ENCODE data around the gene DNAJC18. TPM values are rescaled to one million over a fixed set of nuclear protein-coding genes. Genes with fewer than 3 reads are reported as not detected.

The DNAJC18 gene
- total and polyA plus RNA-seq, 12 donors: 4.9 to 16.2 (median 8.8) TPM

DNA sequence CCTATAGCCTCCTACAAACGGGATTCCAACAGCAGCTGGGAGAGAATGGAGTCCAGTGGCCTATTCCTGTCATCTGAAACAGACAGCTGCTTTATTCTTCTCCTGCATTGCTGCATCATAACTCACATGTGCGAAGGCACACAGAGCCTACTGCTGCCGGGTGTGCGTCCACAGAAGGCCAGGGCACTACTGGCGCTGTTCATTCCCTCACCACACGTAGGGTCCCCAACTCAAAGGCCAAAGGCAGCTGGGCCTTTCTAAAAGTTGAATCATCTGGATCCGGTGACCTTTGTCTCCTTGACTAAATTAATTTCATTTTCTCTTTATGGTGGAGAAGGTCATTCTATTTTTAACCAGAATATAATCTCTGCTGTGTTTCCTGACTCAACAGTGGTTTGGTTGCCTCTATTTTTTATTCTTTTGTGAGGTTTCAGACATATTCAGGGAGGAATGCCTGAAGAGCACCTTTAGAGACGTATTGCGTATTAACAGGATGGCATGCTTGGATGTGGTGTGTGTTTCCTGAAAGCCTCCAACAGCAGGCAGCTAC is 24.7 kb downstream of the DNAJC18 start:
- intact Hi-C loops (cut with DNase I): no loop called here
- Histone ChIP-seq H3K4me3 (no peak overlapping the region), H3K4me1 (replicated peaks in 1 of 2) (peaks cover 21 to 39% of the 10 kb centered on the region in 2 donors), H3K27ac (peak overlapping the region; percentile 17 to 87 (median 62)), H3K9me3 (replicated peaks in 1 of 3) (no peaks in the 10 kb centered on the region), H3K36me3 (replicated peaks in 1 of 2) (peaks cover 0 to 11% of the 10 kb centered on the region in 2 donors), H3K27me3 (no peaks in the 10 kb centered on the region)
- TF ChIP-seq, protein P1, sequence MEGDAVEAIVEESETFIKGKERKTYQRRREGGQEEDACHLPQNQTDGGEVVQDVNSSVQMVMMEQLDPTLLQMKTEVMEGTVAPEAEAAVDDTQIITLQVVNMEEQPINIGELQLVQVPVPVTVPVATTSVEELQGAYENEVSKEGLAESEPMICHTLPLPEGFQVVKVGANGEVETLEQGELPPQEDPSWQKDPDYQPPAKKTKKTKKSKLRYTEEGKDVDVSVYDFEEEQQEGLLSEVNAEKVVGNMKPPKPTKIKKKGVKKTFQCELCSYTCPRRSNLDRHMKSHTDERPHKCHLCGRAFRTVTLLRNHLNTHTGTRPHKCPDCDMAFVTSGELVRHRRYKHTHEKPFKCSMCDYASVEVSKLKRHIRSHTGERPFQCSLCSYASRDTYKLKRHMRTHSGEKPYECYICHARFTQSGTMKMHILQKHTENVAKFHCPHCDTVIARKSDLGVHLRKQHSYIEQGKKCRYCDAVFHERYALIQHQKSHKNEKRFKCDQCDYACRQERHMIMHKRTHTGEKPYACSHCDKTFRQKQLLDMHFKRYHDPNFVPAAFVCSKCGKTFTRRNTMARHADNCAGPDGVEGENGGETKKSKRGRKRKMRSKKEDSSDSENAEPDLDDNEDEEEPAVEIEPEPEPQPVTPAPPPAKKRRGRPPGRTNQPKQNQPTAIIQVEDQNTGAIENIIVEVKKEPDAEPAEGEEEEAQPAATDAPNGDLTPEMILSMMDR (IDR thresholded peaks at IDR 0.05): peak in 2 of 6 experiments; percentile 19 to 36
- TF ChIP-seq POLR2A (IDR thresholded peaks at IDR 0.05): peak in 1 of 2 donors; percentile 45
- peak; percentile 42 to 78 (median 67) for DNase-seq
- WGBS, 4 donors: 29 to 47% (median 39%) methylated on average over 9 of the region's 9 CpGs

DNA sequence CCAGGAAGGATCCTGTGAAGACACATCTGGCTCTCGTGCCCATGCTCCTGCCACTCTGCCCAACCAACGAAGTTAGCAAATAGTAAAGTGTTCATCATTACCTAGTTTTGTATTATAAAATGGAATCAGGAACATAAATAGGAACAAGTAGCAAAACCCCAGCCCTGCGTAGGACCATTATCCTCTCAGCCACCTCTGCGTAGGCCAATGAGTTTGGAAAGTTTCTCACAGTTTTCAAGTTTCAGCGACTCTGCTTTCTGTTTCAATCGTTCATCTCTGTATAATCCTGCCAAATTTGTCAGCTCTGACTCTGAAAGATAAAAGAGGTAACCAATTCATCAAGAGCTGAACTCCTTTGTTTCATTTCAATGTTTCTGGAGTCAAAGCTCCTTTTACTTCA is 25.4 kb downstream of the DNAJC18 start:
- no peak for TF ChIP-seq POLR2A (IDR thresholded peaks at IDR 0.05)
- WGBS, 4 donors: 70 to 77% (median 74%) methylated on average over 6 of the region's 6 CpGs
- H3K36me3 ChIP-seq (replicated peaks in 1 of 2): peaks cover 0 to 4% of the 10 kb centered on the region in 2 donors
- intact Hi-C loops (cut with DNase I): no loop called here
- H3K4me1 ChIP-seq (replicated peaks in 1 of 2): peaks cover 21 to 39% of the 10 kb centered on the region in 2 donors
- no peak overlapping the region for H3K4me3 ChIP-seq
- H3K27ac ChIP-seq: peak overlapping the region in 4 of 5 donors; percentile 4 to 82 (median 60)
- no peaks in the 10 kb centered on the region for H3K9me3 ChIP-seq (replicated peaks in 1 of 3)
- no peak for DNase-seq
- H3K27me3 ChIP-seq: no peaks in the 10 kb centered on the region

DNA sequence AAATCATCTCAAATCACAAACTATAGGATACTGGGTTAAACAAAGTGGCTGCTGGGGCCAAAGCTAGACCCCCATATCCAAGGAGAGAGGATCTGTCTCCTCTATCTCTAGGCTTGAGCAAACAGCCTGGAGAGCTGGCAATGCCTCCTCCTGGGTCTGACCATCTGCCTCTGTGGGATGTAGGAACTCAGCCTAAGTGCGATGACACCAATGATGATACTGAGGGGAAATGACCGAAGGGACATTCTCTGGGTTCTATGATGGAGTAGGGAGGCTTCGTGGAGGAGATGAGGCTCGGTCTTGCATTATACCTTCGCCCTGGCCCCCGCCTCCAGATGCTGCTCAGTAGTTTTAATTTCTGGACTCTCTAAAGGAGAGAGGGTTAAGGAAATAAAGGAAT is 26.2 kb downstream of the DNAJC18 start:
- no peak overlapping the region for H3K4me3 ChIP-seq
- DNase-seq: peak in 1 of 7 donors; percentile 10
- H3K4me1 ChIP-seq (replicated peaks in 1 of 2): peaks cover 21 to 39% of the 10 kb centered on the region in 2 donors
- no peak overlapping the region for H3K27ac ChIP-seq
- TF ChIP-seq, protein P1 (IDR thresholded peaks at IDR 0.05): no peak
- TF ChIP-seq POLR2A (IDR thresholded peaks at IDR 0.05): no peak
- H3K36me3 ChIP-seq (replicated peaks in 1 of 2): no peaks in the 10 kb centered on the region
- intact Hi-C loops (cut with DNase I): no loop called here
- no peaks in the 10 kb centered on the region for H3K9me3 ChIP-seq (replicated peaks in 1 of 3)
- WGBS, 4 donors: 96 to 100% (median 96%) methylated on average over 6 of the region's 6 CpGs
- H3K27me3 ChIP-seq: no peaks in the 10 kb centered on the region

DNA sequence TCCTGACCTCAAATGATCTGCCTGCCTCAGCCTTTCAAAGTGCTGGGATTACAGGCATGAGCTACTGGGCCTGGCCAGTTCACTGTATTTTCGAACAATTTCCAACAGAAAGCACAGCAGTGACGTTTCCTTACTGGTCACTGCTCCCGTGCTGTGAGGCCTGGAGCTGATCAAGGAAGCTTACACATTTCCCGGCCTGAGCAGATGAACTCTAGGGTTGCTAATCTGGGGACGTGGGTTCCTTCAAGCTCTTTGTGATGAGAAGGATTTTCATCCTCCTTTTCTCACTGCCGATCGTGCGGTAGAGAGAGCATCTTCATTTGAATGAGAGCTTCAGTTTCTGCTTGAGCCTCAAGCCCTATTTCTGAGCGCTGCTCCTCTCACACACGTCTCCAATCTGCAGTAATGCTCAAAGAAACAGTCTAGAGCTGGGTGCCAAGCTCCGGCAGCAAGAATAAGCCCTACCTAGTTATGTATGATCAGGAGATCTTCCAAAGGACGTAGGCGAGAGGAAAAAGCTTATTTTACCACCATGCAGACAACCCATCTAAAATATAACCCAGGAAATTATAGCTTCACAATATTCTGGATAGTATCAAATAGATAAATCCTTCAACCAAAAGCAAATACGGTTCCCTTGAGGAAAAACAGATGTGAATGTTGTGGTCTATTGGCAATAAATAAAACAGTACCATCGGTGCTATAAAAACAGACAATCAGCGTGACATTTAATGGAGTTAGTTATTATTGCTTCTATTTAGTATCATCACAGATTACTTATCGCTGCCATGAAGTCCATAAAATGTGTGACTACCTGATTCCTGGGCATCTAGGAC is 28.1 kb downstream of the DNAJC18 start:
- WGBS, 4 donors: 84 to 87% (median 84%) methylated on average over 17 of the region's 17 CpGs
- Histone ChIP-seq H3K4me1 (replicated peaks in 1 of 2) (peaks cover 16 to 24% of the 10 kb centered on the region in 2 donors), H3K9me3 (replicated peaks in 1 of 3) (no peaks in the 10 kb centered on the region), H3K27me3 (no peaks in the 10 kb centered on the region), H3K36me3 (replicated peaks in 1 of 2) (no peaks in the 10 kb centered on the region), H3K4me3 (no peak overlapping the region), H3K27ac (peak overlapping the region in 1 of 5 donors; percentile 11)
- TF ChIP-seq POLR2A (IDR thresholded peaks at IDR 0.05): no peak
- TF ChIP-seq, protein P1 (IDR thresholded peaks at IDR 0.05): no peak
- DNase-seq: peak in 2 of 7 donors; percentile 13 to 69
- intact Hi-C loops (cut with DNase I): no loop called here
